Liver (tissue), 3 donors: Measurements from ENCODE around the gene AKR1B15.

ENCODE experiments used
- EGR1 ChIP-seq, 2 donors: IDR thresholded peaks; 2 replicates each; pipeline ENCODE4 v1.6.1; 2016 to 2018; ENCODE audit warnings: antibody characterized with exemption in 2 of 2, low read depth in 2 of 2
- YY1 ChIP-seq: IDR thresholded peaks from 2 replicates; pipeline ENCODE4 v1.6.1; 2016; ENCODE audit warnings: antibody characterized with exemption, mild to moderate bottlenecking
- TF ChIP-seq, protein P1 (sequence below): fragments of 150-350 bp; IDR thresholded peaks from 2 replicates; pipeline ENCODE4 v1.5.1; 2017; ENCODE audit warnings: improper control_type of control experiment, low read depth, low read length; ENCODE audit not compliant: missing input control
- donor health status: healthy.
- donor health status: healthy.

DNA sequence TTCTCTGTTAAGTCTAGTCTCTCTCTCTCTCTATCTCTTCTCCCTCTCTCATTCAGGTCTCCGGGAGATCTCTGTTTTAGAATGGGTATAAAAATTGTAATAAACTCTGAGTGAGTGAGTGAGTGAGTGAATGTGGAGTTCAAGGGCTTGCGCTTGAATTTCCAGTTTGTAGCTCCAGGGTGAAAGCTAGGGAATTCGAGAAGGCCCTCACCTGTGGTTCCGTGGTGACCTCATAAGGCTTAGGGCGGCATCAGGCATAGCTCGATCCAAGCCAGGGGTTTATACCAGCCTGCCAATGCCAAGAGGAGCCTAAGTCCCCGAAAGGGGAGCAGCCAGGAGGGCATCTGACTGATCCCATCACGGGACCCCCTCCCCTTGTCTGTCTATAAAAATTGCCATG lies 456 bp downstream of the AKR1B15 start:
- TF ChIP-seq, protein P1, sequence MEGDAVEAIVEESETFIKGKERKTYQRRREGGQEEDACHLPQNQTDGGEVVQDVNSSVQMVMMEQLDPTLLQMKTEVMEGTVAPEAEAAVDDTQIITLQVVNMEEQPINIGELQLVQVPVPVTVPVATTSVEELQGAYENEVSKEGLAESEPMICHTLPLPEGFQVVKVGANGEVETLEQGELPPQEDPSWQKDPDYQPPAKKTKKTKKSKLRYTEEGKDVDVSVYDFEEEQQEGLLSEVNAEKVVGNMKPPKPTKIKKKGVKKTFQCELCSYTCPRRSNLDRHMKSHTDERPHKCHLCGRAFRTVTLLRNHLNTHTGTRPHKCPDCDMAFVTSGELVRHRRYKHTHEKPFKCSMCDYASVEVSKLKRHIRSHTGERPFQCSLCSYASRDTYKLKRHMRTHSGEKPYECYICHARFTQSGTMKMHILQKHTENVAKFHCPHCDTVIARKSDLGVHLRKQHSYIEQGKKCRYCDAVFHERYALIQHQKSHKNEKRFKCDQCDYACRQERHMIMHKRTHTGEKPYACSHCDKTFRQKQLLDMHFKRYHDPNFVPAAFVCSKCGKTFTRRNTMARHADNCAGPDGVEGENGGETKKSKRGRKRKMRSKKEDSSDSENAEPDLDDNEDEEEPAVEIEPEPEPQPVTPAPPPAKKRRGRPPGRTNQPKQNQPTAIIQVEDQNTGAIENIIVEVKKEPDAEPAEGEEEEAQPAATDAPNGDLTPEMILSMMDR: no peak
- TF ChIP-seq YY1 (no peak), EGR1 (IDR thresholded peaks at IDR 0.05; ENCODE audit: low read depth in 2 of 2) (no peak)
